Measurements from ENCODE around the gene DEFB118. TPM values are rescaled to one million over a fixed set of nuclear protein-coding genes. Genes with fewer than 3 reads are reported as not detected.

The DEFB118 gene
- total RNA-seq, 4 donors from 2014 or later: not detected

GRCh38 chr20:31403886-31404285 is 35.5 kb downstream of the DEFB118 start:
- H3K27ac ChIP-seq: no peak overlapping the region
- intact Hi-C loops (cut with DNase I): no loop called here
- H3K36me3 ChIP-seq: no peaks in the 10 kb centered on the region
- no peak for DNase-seq
- no peaks in the 10 kb centered on the region for H3K4me1 ChIP-seq
- peaks cover 0 to 7% (median 0%) of the 10 kb centered on the region in 4 donors for H3K27me3 ChIP-seq
- H3K4me3 ChIP-seq: no peak overlapping the region
- WGBS, 2 donors: 60% methylated on average over 1 of the region's 1 CpG
- TF ChIP-seq POLR2A (IDR thresholded peaks at IDR 0.05): no peak
- TF ChIP-seq, protein P1, sequence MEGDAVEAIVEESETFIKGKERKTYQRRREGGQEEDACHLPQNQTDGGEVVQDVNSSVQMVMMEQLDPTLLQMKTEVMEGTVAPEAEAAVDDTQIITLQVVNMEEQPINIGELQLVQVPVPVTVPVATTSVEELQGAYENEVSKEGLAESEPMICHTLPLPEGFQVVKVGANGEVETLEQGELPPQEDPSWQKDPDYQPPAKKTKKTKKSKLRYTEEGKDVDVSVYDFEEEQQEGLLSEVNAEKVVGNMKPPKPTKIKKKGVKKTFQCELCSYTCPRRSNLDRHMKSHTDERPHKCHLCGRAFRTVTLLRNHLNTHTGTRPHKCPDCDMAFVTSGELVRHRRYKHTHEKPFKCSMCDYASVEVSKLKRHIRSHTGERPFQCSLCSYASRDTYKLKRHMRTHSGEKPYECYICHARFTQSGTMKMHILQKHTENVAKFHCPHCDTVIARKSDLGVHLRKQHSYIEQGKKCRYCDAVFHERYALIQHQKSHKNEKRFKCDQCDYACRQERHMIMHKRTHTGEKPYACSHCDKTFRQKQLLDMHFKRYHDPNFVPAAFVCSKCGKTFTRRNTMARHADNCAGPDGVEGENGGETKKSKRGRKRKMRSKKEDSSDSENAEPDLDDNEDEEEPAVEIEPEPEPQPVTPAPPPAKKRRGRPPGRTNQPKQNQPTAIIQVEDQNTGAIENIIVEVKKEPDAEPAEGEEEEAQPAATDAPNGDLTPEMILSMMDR (IDR thresholded peaks at IDR 0.05): no peak
- H3K9me3 ChIP-seq: no peaks in the 10 kb centered on the region

- no peak for TF ChIP-seq POLR2A (IDR thresholded peaks at IDR 0.05)
- TF ChIP-seq, protein P1 (IDR thresholded peaks at IDR 0.05): no peak
- H3K9me3 ChIP-seq: no peaks in the 10 kb centered on the region
- 29 to 40% methylated on average over 3 of the region's 3 CpGs for WGBS, 2 donors
- intact Hi-C loops (cut with DNase I): no loop called here
- H3K36me3 ChIP-seq: no peaks in the 10 kb centered on the region
- no peak within 1 kb of the TSS for H3K27ac ChIP-seq
- no peak within 1 kb of the TSS for H3K4me3 ChIP-seq
- no peak for DNase-seq
- no peaks in the 10 kb centered on the region for H3K4me1 ChIP-seq
- peaks cover 0 to 7% (median 0%) of the 10 kb centered on the region in 4 donors for H3K27me3 ChIP-seq
Observed at GRCh38 chr20:31406115-31406514, 37.7 kb downstream of the DEFB118 start, which contains the start of gene DEFB121. Gene DEFB121 (minus strand): TSS chr20:31406215. CDS start chr20:31406152, 63 bp downstream.

- H3K36me3 ChIP-seq: no peaks in the 10 kb centered on the region
- no peak overlapping the region for H3K4me3 ChIP-seq
- no peak for TF ChIP-seq POLR2A (IDR thresholded peaks at IDR 0.05)
- TF ChIP-seq, protein P1 (IDR thresholded peaks at IDR 0.05): no peak
- no peaks in the 10 kb centered on the region for H3K4me1 ChIP-seq
- intact Hi-C loops (cut with DNase I): no loop called here
- no peak for DNase-seq
- no peaks in the 10 kb centered on the region for H3K9me3 ChIP-seq
- no peaks in the 10 kb centered on the region for H3K27me3 ChIP-seq
- no peak overlapping the region for H3K27ac ChIP-seq
- 27 to 39% methylated on average over 1 of the region's 1 CpG for WGBS, 2 donors
Observed at GRCh38 chr20:31410011-31410410, 41.6 kb downstream of the DEFB118 start.

GRCh38 chr20:31414381-31414780 is 46.0 kb downstream of the DEFB118 start:
- H3K27ac ChIP-seq: no peak overlapping the region
- no peaks in the 10 kb centered on the region for H3K9me3 ChIP-seq
- DNase-seq: no peak
- no peaks in the 10 kb centered on the region for H3K4me1 ChIP-seq
- H3K4me3 ChIP-seq: no peak overlapping the region
- H3K36me3 ChIP-seq: no peaks in the 10 kb centered on the region
- 60 to 64% methylated on average over 6 of the region's 6 CpGs for WGBS, 2 donors
- peaks cover 0 to 4% (median 0%) of the 10 kb centered on the region in 4 donors for H3K27me3 ChIP-seq
- intact Hi-C loops (cut with DNase I): no loop called here
- TF ChIP-seq, protein P1 (IDR thresholded peaks at IDR 0.05): no peak
- no peak for TF ChIP-seq POLR2A (IDR thresholded peaks at IDR 0.05)

DNA sequence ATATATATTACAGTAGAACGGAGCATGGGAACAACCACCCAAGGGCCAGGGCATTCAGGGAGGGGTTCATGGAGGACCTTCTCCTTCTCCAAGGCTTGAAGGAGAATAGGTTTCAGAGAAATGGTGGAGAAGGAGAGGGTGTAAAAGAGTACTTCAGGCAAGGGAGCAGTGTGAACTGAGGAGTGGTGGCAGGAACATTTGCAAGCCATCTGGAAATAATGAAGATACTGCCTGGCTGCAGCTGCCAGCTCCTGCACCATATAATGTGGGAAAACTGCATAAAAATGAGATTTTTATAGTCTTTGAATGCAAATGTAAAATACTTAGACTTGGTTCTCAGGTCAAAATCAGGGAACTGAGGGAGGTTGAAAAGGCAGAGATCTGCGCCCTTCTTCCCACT is 47.3 kb downstream of the DEFB118 start:
- peaks cover 0 to 4% (median 0%) of the 10 kb centered on the region in 4 donors for H3K27me3 ChIP-seq
- H3K36me3 ChIP-seq: no peaks in the 10 kb centered on the region
- DNase-seq: no peak
- no peak for TF ChIP-seq POLR2A (IDR thresholded peaks at IDR 0.05)
- no peaks in the 10 kb centered on the region for H3K9me3 ChIP-seq
- 88 to 94% methylated on average over 2 of the region's 2 CpGs for WGBS, 2 donors
- H3K27ac ChIP-seq: no peak overlapping the region
- no peak overlapping the region for H3K4me3 ChIP-seq
- intact Hi-C loops (cut with DNase I): no loop called here
- H3K4me1 ChIP-seq: no peaks in the 10 kb centered on the region

- TF ChIP-seq, protein P1 (IDR thresholded peaks at IDR 0.05): no peak
- TF ChIP-seq POLR2A (IDR thresholded peaks at IDR 0.05): no peak
- Histone ChIP-seq H3K27ac (no peak overlapping the region), H3K9me3 (no peaks in the 10 kb centered on the region), H3K4me3 (no peak overlapping the region), H3K36me3 (no peaks in the 10 kb centered on the region), H3K4me1 (no peaks in the 10 kb centered on the region), H3K27me3 (peaks cover 0 to 4% (median 0%) of the 10 kb centered on the region in 4 donors)
- WGBS, 2 donors: 70 to 77% methylated on average over 7 of the region's 7 CpGs
- intact Hi-C loops (cut with DNase I): no loop called here
- no peak for DNase-seq
Observed at GRCh38 chr20:31418307-31418706, 49.9 kb downstream of the DEFB118 start.
